Ishikawa (cell line): ENCODE data around the gene NOS1AP.

ENCODE experiments used
- CEBPB ChIP-seq: IDR thresholded peaks from 2 replicates; pipeline ENCODE4 v1.6.1; 2012
- CREB1 ChIP-seq: IDR thresholded peaks from 2 replicates; pipeline ENCODE4 v1.6.1; 2012; ENCODE audit warnings: low read depth
- EGR1 ChIP-seq: IDR thresholded peaks from 2 replicates; pipeline ENCODE4 v1.6.1; 2012
- EP300 ChIP-seq: IDR thresholded peaks from 2 replicates; pipeline ENCODE4 v1.6.1; 2012; ENCODE audit warnings: borderline replicate concordance
- FOXM1 ChIP-seq: IDR thresholded peaks from 2 replicates; pipeline ENCODE4 v1.6.1; 2012; ENCODE audit warnings: low read depth, borderline replicate concordance
- MAX ChIP-seq: IDR thresholded peaks from 2 replicates; pipeline ENCODE4 v1.6.1; 2012
- NFIC ChIP-seq: IDR thresholded peaks from 2 replicates; pipeline ENCODE4 v1.6.1; 2012
- RAD21 ChIP-seq: IDR thresholded peaks from 2 replicates; pipeline ENCODE4 v1.6.1; 2012; ENCODE audit warnings: low read depth
- REST ChIP-seq: IDR thresholded peaks from 2 replicates; pipeline ENCODE4 v1.6.1; 2012; ENCODE audit warnings: low read depth, mild to moderate bottlenecking
- TAF1 ChIP-seq: IDR thresholded peaks from 2 replicates; pipeline ENCODE4 v1.6.1; 2012; ENCODE audit warnings: low read depth, mild to moderate bottlenecking
- TCF12 ChIP-seq: IDR thresholded peaks from 2 replicates; pipeline ENCODE4 v1.6.1; 2012; ENCODE audit warnings: low read depth
- TEAD4 ChIP-seq: IDR thresholded peaks from 2 replicates; pipeline ENCODE4 v1.6.1; 2012
- USF1 ChIP-seq: IDR thresholded peaks from 2 replicates; pipeline ENCODE4 v1.6.1; 2012
- YY1 ChIP-seq: IDR thresholded peaks from 2 replicates; pipeline ENCODE4 v1.6.1; 2012; ENCODE audit warnings: low read depth
- ZBTB7A ChIP-seq: IDR thresholded peaks from 2 replicates; pipeline ENCODE4 v1.6.1; 2012; ENCODE audit warnings: low read depth

The NOS1AP gene

GRCh38 chr1:162235241-162235800, 165.8 kb downstream of the NOS1AP start:
- peak; percentile 58 for TF ChIP-seq CREB1
- peak; percentile 95 for TF ChIP-seq TEAD4
- TF ChIP-seq YY1 = peak; percentile 63; the same call in 1 of the 2 replicates
- peak; percentile 98 for TF ChIP-seq TCF12
- TF ChIP-seq EP300 = peak; percentile 98
- TF ChIP-seq TAF1 = no peak
- no peak for TF ChIP-seq REST
- peak; percentile 21; the same call in 1 of the 2 replicates for TF ChIP-seq RAD21
- no peak for TF ChIP-seq EGR1
- TF ChIP-seq ZBTB7A = no peak
- TF ChIP-seq USF1 = no peak; the same call in 1 of the 2 replicates
- TF ChIP-seq CEBPB = peak; percentile 87
- peak; percentile 75 for TF ChIP-seq MAX
- peak; percentile 97 for TF ChIP-seq NFIC
- TF ChIP-seq FOXM1 = peak; percentile 95

GRCh38 chr1:162236201-162236600, 166.7 kb downstream of the NOS1AP start:
- TF ChIP-seq TEAD4 (peak; percentile 27; the same call in 1 of the 2 replicates), REST (peak; percentile 30; the same call in 1 of the 2 replicates), MAX (no peak)

GRCh38 chr1:162236618-162237017, 167.1 kb downstream of the NOS1AP start:
- TF ChIP-seq REST = no peak
- no peak for TF ChIP-seq TEAD4
- no peak for TF ChIP-seq EGR1
- TF ChIP-seq TAF1 = no peak
- no peak for TF ChIP-seq CEBPB
- no peak for TF ChIP-seq USF1
- no peak for TF ChIP-seq RAD21
- TF ChIP-seq YY1 = no peak
- TF ChIP-seq EP300 = no peak
- TF ChIP-seq TCF12 = no peak
- no peak for TF ChIP-seq ZBTB7A
- TF ChIP-seq FOXM1 = no peak
- no peak for TF ChIP-seq CREB1
- TF ChIP-seq NFIC = no peak
- no peak for TF ChIP-seq MAX

- TF ChIP-seq CEBPB (no peak), EP300 (no peak), ZBTB7A (no peak), NFIC (no peak), USF1 (no peak), REST (no peak)
Observed at GRCh38 chr1:162240577-162240976, 171.1 kb downstream of the NOS1AP start.
